Stimulated activated naive CD4-positive, alpha-beta T cell (primary cell): Measurements from ENCODE around the gene RECK.
"Not testable (repeated sequence)": the region's sequence is repeated elsewhere in the genome, so short reads cannot be mapped to it uniquely, and the experiment has no call there.

Experiments used
- DNase-seq, 6 experiments: peaks; one replicate each; lab custom pipeline; 2025; lab: John Stamatoyannopoulos, UW

Gene RECK

GRCh38 chr9:36158917-36159316 is 122.2 kb downstream of the RECK start:
- DNase-seq = no peak

DNA sequence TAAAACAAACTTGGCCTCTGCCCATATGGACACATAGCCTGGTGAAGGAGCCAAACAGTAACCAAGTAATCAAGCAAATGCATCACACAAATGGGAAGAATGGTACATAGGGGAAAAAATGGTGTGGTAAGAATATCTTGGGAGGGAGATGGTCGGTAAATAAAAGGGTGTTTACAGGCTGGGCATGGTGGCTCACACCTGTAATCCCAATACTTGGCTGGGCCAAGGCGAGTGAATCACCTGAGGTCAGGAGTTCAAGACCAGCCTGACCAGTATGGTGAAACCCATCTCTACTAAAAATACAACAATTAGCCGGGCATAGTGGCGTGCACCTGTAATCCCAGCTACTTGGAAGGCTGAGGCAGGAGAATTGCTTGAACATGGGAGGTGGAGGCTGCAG is 122.8 kb downstream of the RECK start:
- not testable (repeated sequence) for DNase-seq

GRCh38 chr9:36160126-36160525 is 123.4 kb downstream of the RECK start:
- DNase-seq = not testable (repeated sequence)

- DNase-seq = no peak
These were observed 124.5 kb downstream of the RECK start for GRCh38 chr9:36161187-36161586.

DNA sequence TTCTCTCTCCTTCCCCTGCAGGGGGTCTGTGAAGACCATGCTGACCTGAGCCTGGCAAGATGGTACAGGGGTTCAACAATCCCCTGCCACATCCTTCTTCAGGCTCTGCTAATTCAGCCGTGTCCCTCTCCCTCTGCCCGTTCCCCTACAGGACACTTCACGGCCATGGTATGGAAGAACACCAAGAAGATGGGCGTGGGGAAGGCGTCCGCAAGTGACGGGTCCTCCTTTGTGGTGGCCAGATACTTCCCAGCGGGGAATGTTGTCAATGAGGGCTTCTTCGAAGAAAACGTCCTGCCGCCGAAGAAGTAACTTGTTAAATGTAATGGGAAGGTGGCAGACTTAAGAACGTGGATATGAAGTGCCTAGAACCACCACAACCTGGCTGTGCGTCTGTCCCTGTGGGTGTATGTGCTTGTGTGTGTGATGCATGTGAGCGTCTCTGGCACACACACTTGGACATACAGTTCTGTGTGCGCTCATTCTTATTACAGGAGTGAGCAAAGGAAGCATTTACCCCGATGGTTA is 125.6 kb downstream of the RECK start:
- DNase-seq = no peak

DNA sequence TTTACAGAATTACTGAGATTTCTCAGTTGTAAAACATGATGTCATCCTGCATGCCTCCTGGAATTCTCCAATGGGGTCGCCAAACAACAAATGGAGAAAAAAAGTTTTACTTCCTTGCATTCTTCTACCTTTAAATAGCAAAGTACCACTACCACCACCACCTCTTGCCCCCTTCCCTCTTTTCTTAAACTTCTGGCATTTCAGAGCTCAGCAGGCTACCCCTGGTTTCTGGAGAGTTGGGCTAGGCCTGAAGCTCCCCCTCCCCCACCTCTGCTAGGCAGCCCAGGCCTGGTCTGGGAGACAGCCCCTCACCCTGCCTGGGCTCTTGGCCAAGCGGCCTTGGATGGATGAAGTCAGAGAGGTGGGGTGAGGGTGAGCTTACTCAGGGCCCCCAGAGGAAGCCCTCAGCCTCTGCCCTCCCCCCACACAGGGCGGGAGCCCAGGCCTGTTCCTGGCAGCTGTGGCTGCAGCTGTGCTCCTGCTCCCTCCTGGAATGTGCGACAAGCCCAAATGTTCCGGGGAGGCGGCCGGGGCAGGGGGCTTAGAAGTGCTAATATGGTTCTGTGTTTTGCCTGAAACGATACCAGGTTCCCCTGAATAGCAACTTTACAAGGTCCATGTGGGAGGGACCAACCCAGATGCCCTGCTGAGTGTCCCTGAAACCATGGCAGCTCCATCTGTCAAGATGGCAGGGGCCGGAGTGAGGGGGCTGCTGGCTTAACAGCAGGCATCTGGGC is 126.5 kb downstream of the RECK start:
- DNase-seq = no peak

DNA sequence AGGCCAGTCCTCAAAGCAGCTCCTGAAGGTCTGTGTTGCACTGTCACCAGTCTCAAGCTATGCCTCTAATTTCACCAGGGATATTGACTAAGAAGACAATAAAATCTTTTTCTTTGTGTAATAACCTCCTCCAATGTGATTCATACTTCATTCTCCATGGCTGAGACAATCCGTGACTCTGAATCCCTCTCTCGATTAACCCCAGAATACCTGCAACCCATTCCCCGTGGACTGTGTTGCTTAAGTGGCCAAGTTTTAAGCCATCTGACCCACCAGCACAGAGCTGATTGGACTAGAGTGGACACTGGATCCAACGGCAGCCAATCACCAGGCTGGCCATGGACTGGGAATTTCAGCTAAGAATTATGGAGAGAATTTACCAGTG is 127.1 kb downstream of the RECK start:
- DNase-seq = no peak

- DNase-seq = no peak
These were observed 127.7 kb downstream of the RECK start for GRCh38 chr9:36164372-36164771.

DNA sequence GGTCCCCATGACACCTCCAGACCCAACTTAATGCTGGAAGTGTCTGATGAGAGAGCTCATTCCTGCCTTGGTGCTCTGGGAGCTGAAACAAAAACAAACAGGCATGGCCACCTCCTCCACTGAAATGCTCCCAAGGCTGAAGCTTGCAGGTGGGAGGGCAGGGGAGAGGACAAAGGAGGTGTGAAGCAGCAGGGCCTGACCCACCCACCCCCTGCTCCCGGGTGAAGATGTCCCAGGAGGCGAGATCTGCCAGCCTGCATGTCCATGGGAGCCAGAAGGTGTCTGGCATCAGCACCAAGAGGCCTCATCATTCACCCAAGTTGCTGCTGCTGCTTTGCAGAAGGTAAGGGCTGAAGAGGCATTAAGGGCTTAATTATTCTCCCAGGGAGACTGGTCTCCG is 128.3 kb downstream of the RECK start:
- DNase-seq = no peak

- DNase-seq = no peak
These were observed 129.1 kb downstream of the RECK start for GRCh38 chr9:36165826-36166167.

GRCh38 chr9:36166168-36166927 is 129.6 kb downstream of the RECK start:
- DNase-seq = peak; percentile 47 to 83 (median 74)

DNA sequence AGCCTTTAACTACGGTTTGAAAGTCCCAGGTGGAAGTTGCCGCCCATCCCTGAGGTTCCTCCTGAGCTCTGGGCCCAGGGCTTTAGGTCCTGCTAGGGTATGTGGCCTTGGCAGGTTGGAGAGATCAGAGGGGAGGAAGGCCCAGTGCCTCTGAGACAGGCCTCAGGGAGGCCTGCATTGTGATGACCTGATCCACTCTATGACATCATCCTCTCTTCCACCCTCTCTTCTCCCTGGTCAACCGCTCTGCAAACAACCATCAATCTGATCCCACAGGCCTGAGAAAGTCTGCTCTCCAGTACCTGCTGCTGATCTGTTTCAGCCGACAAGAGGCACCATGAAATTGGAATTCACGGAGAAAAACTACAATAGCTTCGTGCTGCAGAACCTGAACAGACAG is 132.5 kb downstream of the RECK start, which contains the start of gene CCIN:
Gene CCIN, plus strand, starts transcription at position 223 of the 400 bp plus-strand sequence. Its CDS starts 115 bp downstream, at position 338.
- DNase-seq = no peak

- DNase-seq = no peak
These were observed 133.0 kb downstream of the RECK start for GRCh38 chr9:36169708-36170107.

DNA sequence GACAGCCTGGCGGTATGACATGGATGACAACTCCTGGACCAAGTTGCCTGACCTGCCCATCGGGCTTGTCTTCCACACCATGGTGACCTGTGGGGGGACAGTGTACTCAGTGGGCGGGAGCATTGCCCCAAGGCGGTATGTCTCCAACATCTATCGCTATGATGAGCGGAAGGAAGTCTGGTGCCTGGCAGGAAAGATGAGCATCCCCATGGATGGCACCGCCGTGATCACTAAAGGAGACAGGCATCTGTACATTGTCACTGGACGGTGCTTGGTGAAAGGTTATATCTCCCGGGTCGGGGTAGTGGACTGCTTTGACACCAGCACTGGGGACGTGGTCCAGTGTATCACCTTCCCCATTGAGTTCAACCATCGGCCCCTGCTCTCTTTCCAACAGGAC is 133.8 kb downstream of the RECK start:
- DNase-seq = no peak

DNA sequence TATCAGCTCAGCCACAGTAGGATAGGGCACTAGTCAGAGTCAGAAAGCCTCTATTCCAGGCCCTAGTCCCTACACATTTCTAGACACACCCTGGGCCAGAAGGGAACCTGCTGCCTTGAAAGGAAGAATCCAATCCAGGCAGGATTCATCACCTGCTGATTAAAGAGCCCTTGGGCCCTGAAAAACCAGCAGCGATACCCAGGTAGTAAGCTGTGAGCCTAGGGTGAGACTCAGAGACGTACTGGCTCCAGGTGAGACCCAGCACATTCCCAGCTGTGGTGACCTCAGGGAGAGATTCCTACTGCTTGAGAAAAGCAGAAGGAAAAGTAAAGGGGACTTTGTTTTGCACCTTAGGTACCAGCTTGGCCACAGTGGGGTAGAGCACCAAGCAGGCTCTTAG is 137.1 kb downstream of the RECK start:
- no peak for DNase-seq
